HepG2 (cell line): ENCODE data around the gene RARA. TPM values are rescaled to one million over a fixed set of nuclear protein-coding genes. Genes with fewer than 3 reads are reported as not detected.

Source experiments
- ATAC-seq: fragments of 200-7000 bp; cut with Tn5 transposase; 3 replicates; pipeline ENCODE4 v1.9.1; 2020; ENCODE audit warnings: mild to moderate bottlenecking, moderate library complexity
- BruUV-seq: library from RNA; stranded (reverse); fragments of 400-500 nt; replicated peaks from 2 replicates; lab custom pipeline; 2021; lab: Mats Ljungman, UMichigan
- CTCF ChIA-PET: fragments of 300-600 bp; formaldehyde crosslinking; extraction: SDS; loops from one replicate; lab custom pipeline; 2021; ENCODE audit warnings: low total read pairs, inconsistent platforms, low intra/inter-chr PET ratio; lab: Yijun Ruan, JAX
- POLR2A ChIA-PET: fragments of 350-600 bp; sonication (Branson Sonifier 250); formaldehyde crosslinking; loops from one replicate; lab custom pipeline; 2020; ENCODE audit warnings: antibody characterized with exemption, inconsistent platforms; lab: Yijun Ruan, JAX
- DNase-seq: peaks from one replicate; pipeline ENCODE4 v3.0.0-alpha.2; 2015; ENCODE audit warnings: low spot score
- FAIRE-seq: peaks from 3 replicates; lab custom pipeline; 2011; peaks lifted over from hg19 to GRCh38; lab: Jason Lieb, UNC
- H2AFZ ChIP-seq: one replicate; pipeline ENCODE4 v1.6.1; 2011; ENCODE audit warnings: low read length, inconsistent platforms
- H3K27ac ChIP-seq: fragments of 300-600 bp; 3 replicates; pipeline ENCODE4 v1.8.0; 2011; ENCODE audit warnings: mixed run types, mild to moderate bottlenecking, mixed read lengths, low read length, inconsistent platforms; ENCODE audit not compliant: insufficient read depth; ENCODE audit errors: extremely low read length
- H3K27me3 ChIP-seq, 2 experiments: fragments of 200-600 bp in 1 of 2; 2 replicates in 1 of 2; 3 replicates in 1 of 2; pipeline versions ENCODE4 v1.6.0 to v1.8.0; 2011; ENCODE audit warnings: low read length in 2 of 2, mild to moderate bottlenecking in 2 of 2, moderate library complexity in 2 of 2, inconsistent platforms in 1 of 2; ENCODE audit not compliant: insufficient read depth in 2 of 2, control insufficient read depth in 1 of 2
- H3K36me3 ChIP-seq, 2 experiments: fragments of 200-600 bp in 1 of 2; replicated peaks in 1 of 2; 2 replicates in 1 of 2; 3 replicates in 1 of 2; pipeline versions ENCODE4 v1.5.1 to v1.8.0; 2011; ENCODE audit warnings: low read length in 2 of 2, inconsistent platforms in 1 of 2; ENCODE audit not compliant: insufficient read depth in 2 of 2, control insufficient read depth in 1 of 2
- H3K4me1 ChIP-seq: 2 replicates; pipeline ENCODE4 v1.5.1; 2012; ENCODE audit warnings: low read length, inconsistent platforms; ENCODE audit not compliant: insufficient read depth
- H3K4me2 ChIP-seq: 2 replicates; pipeline ENCODE4 v1.6.0; 2011; ENCODE audit warnings: low read depth, low read length, inconsistent platforms
- H3K4me3 ChIP-seq, 3 experiments: fragments of 200-600 bp in 1 of 3; sonication (generic), shearing (Covaris generic) in 1 of 3; replicated peaks in 1 of 3; 2 replicates each; pipeline ENCODE4 v1.5.1; 2011 to 2016; ENCODE audit warnings: low read length in 3 of 3, inconsistent platforms in 2 of 3, low read depth in 2 of 3, mild to moderate bottlenecking in 2 of 3, control low read depth in 1 of 3, mixed read lengths in 1 of 3; ENCODE audit not compliant: insufficient read depth in 1 of 3
- H3K79me2 ChIP-seq: one replicate; pipeline ENCODE4 v1.6.1; 2011; ENCODE audit warnings: low read length, inconsistent platforms; ENCODE audit not compliant: insufficient read depth
- H3K9ac ChIP-seq: 2 replicates; pipeline ENCODE4 v1.6.0; 2011; ENCODE audit warnings: mild to moderate bottlenecking, low read depth, low read length, inconsistent platforms; ENCODE audit not compliant: insufficient read depth
- H3K9me3 ChIP-seq: 2 replicates; pipeline ENCODE4 v1.5.1; 2012; ENCODE audit warnings: mild to moderate bottlenecking, low read length
- H4K20me1 ChIP-seq: 2 replicates; pipeline ENCODE4 v1.6.0; 2011; ENCODE audit warnings: inconsistent platforms, mild to moderate bottlenecking, low read length, moderate library complexity; ENCODE audit not compliant: insufficient read depth
- DNMT1 ChIP-seq: sonication (generic); formaldehyde crosslinking; IDR thresholded peaks from 2 replicates; pipeline ENCODE4 v1.5.1; 2020; ENCODE audit warnings: mild to moderate bottlenecking, missing genetic modification reagents
- EED ChIP-seq: sonication (generic); formaldehyde crosslinking; IDR thresholded peaks from 2 replicates; pipeline ENCODE4 v1.5.0; 2020; ENCODE audit warnings: mild to moderate bottlenecking, missing genetic modification reagents
- KDM2A ChIP-seq: sonication (generic); formaldehyde crosslinking; IDR thresholded peaks from 2 replicates; pipeline ENCODE4 v1.4.0; 2020; ENCODE audit warnings: low read depth, missing genetic modification reagents, borderline replicate concordance
- KDM5A ChIP-seq: fragments of 200-600 bp; sonication (generic); IDR thresholded peaks from 2 replicates; pipeline ENCODE4 v1.7.0; 2018; ENCODE audit warnings: antibody characterized with exemption, mild to moderate bottlenecking, low read length, borderline replicate concordance
- NR2F6 ChIP-seq, 2 experiments: IDR thresholded peaks; 2 replicates each; pipeline ENCODE4 v1.6.1; 2016; ENCODE audit warnings: antibody characterized with exemption in 1 of 2, mild to moderate bottlenecking in 1 of 2
- NR3C1 ChIP-seq: sonication (generic); formaldehyde crosslinking; IDR thresholded peaks from 2 replicates; pipeline ENCODE4 v1.4.0; 2020; ENCODE audit warnings: missing genetic modification reagents
- PITX1 ChIP-seq: sonication (generic); formaldehyde crosslinking; IDR thresholded peaks from 2 replicates; pipeline ENCODE4 v1.5.1; 2020; ENCODE audit warnings: mild to moderate bottlenecking, missing genetic modification reagents
- PPARG ChIP-seq: conservative IDR thresholded peaks from 2 replicates; pipeline ENCODE4 v1.6.1; 2016; ENCODE audit warnings: missing biosample characterization, missing genetic modification reagents
- RFX5 ChIP-seq: IDR thresholded peaks from 2 replicates; pipeline ENCODE4 v1.6.1; 2011; ENCODE audit warnings: low read depth, low read length, improper control_type of control experiment
- SOX6 ChIP-seq, 2 experiments: fragments of 450-650 bp in 1 of 2; sonication (generic) in 1 of 2; formaldehyde crosslinking in 1 of 2; IDR thresholded peaks; 2 replicates each; pipeline versions ENCODE4 v1.4.0 to v1.6.1; 2017 to 2020; ENCODE audit warnings: antibody characterized with exemption in 1 of 2, mild to moderate bottlenecking in 1 of 2, missing genetic modification reagents in 1 of 2
- ZGPAT ChIP-seq: IDR thresholded peaks from 2 replicates; pipeline ENCODE4 v1.6.1; 2016; ENCODE audit warnings: mild to moderate bottlenecking
- ZNF225 ChIP-seq: sonication (generic); formaldehyde crosslinking; IDR thresholded peaks from 2 replicates; pipeline ENCODE4 v1.4.0; 2020; ENCODE audit warnings: mild to moderate bottlenecking, missing genetic modification reagents
- ZNF562 ChIP-seq: sonication (generic); formaldehyde crosslinking; IDR thresholded peaks from 2 replicates; pipeline ENCODE4 v1.8.0; 2022; ENCODE audit warnings: missing genetic modification reagents, borderline replicate concordance
- ZNF574 ChIP-seq: sonication (generic); formaldehyde crosslinking; IDR thresholded peaks from 2 replicates; pipeline ENCODE4 v1.4.0; 2020; ENCODE audit warnings: missing genetic modification reagents
- WGBS: methylation state at CpG from one replicate; pipeline ENCODE4 v1.1.6; 2017; ENCODE audit warnings: low lambda C conversion rate; 5-methylcytosine and 5-hydroxymethylcytosine counted together
- in situ Hi-C: cut with HindIII; loops from 2 replicates; pipeline ENCODE4 v1.10.0; 2017; ENCODE audit warnings: low pct_unique_long_range_greater_than_20kb; ENCODE audit not compliant: extremely low pct_ligation_motif_present
- intact Hi-C: fragments of 100-400 bp; cut with micrococcal nuclease; formaldehyde crosslinking; loops from one replicate; pipeline ENCODE4 v1.10.0; 2022; ENCODE audit not compliant: unreplicated experiment
- polyA plus RNA-seq, 8 experiments: library from polyadenylated mRNA; depleted of rRNA in 3 of 8; stranded (reverse) in 7 of 8; unstranded in 1 of 8; fragments of >200 nt; fragmentation: Illumina TruSeq in 4 of 8; extraction: Trizol in 4 of 8; gene quantifications; 2 replicates each; pipeline versions ENCODE4 v1.2.1 to v1.2.3, GENCODE V29; 2011 to 2016; ENCODE audit warnings: low read depth in 4 of 8, missing spikeins in 1 of 8, mixed read lengths in 1 of 8; ENCODE audit not compliant: insufficient read depth in 1 of 8
- total RNA-seq, 5 experiments: library from RNA; depleted of rRNA; stranded (reverse); fragments of >200 nt; fragmentation: Illumina TruSeq; extraction: Trizol; gene quantifications; 2 replicates each; pipeline ENCODE4 v1.2.3, GENCODE V29; 2016; ENCODE audit warnings: low read depth in 1 of 5
- TF ChIP-seq, protein P1 (sequence below): sonication (generic); formaldehyde crosslinking; IDR thresholded peaks from 2 replicates; pipeline ENCODE4 v1.8.0; 2022; ENCODE audit warnings: missing genetic modification reagents, mild to moderate bottlenecking, moderate library complexity, borderline replicate concordance

RARA gene
- total and polyA plus RNA-seq, 2 of the 13 experiments (the other 11 are each of a cell fraction or from before 2014, with no cell fraction given): 6.4 to 8.6 TPM

GRCh38 chr17:40340880-40341807, 32.2 kb downstream of the RARA start:
- H3K27ac ChIP-seq: peak overlapping the region; percentile 64
- peak overlapping the region; percentile 79 to 88 (median 84) for H3K4me3 ChIP-seq
- peaks cover 0 to 1% of the 10 kb centered on the region in 2 experiments; a peak in 1 of 5 replicates for H3K36me3 ChIP-seq
- H4K20me1 ChIP-seq: peaks cover 16% of the 10 kb centered on the region
- CTCF ChIA-PET: interaction anchor here (1.1 to 1.3 kb wide), 2 partner anchors 14 to 38 kb away, joined by 3 to 4 read pairs; no protein-coding TSS in a partner anchor
- H3K9me3 ChIP-seq: no peaks in the 10 kb centered on the region
- POLR2A ChIA-PET: interaction anchor here (0.8 to 6.6 kb wide), 13 partner anchors 9 to 142 kb away, joined by 3 to 48 read pairs (median 4); partner anchors contain the start of gene RARA
- H3K4me2 ChIP-seq: peak overlapping the region; percentile 73
- under 1% methylated on average over 31 of the region's 55 CpGs for WGBS
- FAIRE-seq (peak; percentile 70), DNase-seq (peak; percentile 83), ATAC-seq (peak; percentile 68)
- in situ Hi-C loops: no loop called here
- TSS peak; percentile 64 for BruUV-seq
- H3K79me2 ChIP-seq: peaks cover 24% of the 10 kb centered on the region
- H2AFZ ChIP-seq: no peak overlapping the region
- H3K27me3 ChIP-seq: no peaks in the 10 kb centered on the region
- peaks cover 45% of the 10 kb centered on the region for H3K4me1 ChIP-seq
- intact Hi-C loops: no loop called here
- H3K9ac ChIP-seq: peak overlapping the region; percentile 76
- TF ChIP-seq EED (CRISPR knock-in tag) (peak; percentile 66; the same call in 1 of the 2 replicates), ZNF225 (CRISPR knock-in tag) (peak; percentile 87), NR3C1 (CRISPR knock-in tag) (no peak), ZNF562 (CRISPR knock-in tag) (no peak), PPARG (CRISPR knock-in tag) (peak; percentile 52; the same call in 1 of the 2 replicates), ZNF574 (CRISPR knock-in tag) (peak; percentile 74), SOX6 (IDR thresholded peaks at IDR 0.05) (no peak), SOX6 (CRISPR knock-in tag; IDR thresholded peaks at IDR 0.05) (peak; percentile 67), KDM2A (CRISPR knock-in tag) (peak; percentile 89; the same call in 1 of the 2 replicates), ZGPAT (CRISPR knock-in tag) (peak; percentile 72; the same call in 1 of the 2 replicates), DNMT1 (CRISPR knock-in tag) (peak; percentile 54; the same call in 1 of the 2 replicates), PITX1 (peak; percentile 34; the same call in 1 of the 2 replicates), RFX5 (peak; percentile 28; the same call in 1 of the 2 replicates), NR2F6 (IDR thresholded peaks at IDR 0.05) (no peak), NR2F6 (CRISPR knock-in tag; IDR thresholded peaks at IDR 0.05) (peak; percentile 41), KDM5A (0 out of 2 replicates have a peak, but pooled peaks have one; percentile 22)
- TF ChIP-seq, protein P1, sequence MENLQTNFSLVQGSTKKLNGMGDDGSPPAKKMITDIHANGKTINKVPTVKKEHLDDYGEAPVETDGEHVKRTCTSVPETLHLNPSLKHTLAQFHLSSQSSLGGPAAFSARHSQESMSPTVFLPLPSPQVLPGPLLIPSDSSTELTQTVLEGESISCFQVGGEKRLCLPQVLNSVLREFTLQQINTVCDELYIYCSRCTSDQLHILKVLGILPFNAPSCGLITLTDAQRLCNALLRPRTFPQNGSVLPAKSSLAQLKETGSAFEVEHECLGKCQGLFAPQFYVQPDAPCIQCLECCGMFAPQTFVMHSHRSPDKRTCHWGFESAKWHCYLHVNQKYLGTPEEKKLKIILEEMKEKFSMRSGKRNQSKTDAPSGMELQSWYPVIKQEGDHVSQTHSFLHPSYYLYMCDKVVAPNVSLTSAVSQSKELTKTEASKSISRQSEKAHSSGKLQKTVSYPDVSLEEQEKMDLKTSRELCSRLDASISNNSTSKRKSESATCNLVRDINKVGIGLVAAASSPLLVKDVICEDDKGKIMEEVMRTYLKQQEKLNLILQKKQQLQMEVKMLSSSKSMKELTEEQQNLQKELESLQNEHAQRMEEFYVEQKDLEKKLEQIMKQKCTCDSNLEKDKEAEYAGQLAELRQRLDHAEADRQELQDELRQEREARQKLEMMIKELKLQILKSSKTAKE (CRISPR knock-in tag): peak; percentile 76
